DMS114 treated with DMSO at 0.1 percent for 48 hours (cell line): Measurements from ENCODE around the gene HFE.

Experiments used
- DNase-seq: peaks from one replicate; lab custom pipeline; 2025; ENCODE audit not compliant: unreplicated experiment; lab: John Stamatoyannopoulos, UW

Gene HFE

DNA sequence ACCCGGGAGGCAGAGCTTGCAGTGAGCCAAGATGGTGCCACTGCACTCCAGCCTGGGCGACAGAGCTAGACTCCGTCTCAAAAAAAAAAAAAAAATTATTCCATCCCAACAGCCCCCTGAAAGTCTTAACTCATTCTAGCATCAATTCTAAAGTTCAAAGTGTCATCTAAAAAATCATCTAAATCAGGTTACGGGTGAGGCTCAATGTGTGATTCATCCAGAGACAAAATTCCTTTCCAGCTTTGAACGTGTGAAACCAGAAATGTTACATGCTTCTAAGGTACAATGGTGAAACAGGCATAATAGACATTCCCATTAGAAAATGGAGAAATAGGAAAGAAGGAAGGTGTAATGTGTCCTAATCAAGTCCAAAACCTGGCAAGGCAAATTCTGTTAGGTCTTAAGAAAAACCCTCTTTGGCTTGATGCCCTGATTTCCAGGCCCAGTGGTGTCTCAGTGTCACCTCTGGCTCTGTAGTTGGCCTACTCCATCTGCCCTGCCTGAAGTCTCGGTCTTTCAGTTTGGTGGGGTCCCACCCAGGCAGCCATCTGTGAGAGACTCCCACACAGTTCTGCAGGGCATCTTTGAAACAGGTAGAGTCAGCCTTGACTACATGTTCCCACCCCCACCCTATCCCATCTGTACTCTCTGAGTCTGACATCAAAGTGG, 43.5 kb downstream of the HFE start:
- DNase-seq = no peak

DNA sequence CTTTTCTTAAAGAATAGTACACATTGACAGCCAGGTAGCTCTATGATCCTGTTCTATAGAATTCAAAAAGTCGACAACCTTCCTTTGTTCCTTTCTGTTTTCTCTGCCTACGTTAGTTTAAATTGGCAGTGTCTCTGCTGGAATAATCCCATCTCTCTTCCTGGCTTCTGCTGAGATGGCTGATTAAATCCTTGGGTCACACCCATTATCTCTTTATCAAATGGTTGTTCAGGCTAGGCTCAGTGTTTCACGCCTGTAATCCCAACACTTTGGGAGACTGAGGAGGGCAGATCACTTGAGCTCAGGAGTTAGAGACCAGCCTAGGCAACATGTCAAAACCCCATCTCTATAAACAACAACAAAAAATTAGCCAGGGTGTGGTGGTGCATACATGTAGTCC, 44.4 kb downstream of the HFE start:
- no peak for DNase-seq

DNA sequence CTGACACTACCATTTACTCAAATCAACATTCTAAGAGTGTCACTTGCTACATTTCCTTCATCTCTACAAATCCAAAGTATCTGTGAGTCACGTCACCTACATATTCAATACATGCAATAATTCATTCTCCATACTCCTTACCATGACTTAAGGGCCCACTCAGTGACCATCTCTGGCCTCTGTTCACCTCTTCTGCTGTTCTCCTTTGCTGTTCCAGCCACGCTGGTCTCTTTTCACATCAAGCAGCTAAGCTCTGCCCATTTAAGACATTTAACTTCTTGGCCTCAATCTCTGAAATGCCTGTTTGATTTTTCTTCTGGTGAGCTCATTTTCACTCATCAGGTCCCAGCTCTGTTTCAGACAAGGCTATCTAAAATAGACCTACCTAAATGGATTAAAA, 46.5 kb downstream of the HFE start:
- no peak for DNase-seq

DNA sequence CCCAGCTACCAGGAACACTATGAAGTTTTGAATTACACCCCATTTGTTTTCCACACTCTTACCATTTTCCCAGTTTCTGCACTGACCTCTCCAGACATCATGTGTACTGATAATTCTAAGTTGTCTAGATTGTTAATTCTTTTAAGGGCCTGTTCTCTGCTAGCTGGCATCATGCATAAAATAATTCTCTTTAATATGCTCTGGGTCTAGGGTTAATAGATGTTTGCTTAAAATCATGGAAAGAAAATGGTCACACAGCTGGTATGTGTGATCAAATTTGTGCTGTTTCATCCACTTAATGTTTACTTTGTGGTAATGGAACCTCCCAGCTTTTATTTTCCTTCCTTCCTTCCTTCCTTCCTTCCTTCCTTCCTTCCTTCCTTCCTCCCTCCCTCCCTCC, 49.1 kb downstream of the HFE start:
- DNase-seq = no peak

- DNase-seq = no peak
These were observed 53.2 kb downstream of the HFE start for GRCh38 chr6:26140254-26140966.

DNA sequence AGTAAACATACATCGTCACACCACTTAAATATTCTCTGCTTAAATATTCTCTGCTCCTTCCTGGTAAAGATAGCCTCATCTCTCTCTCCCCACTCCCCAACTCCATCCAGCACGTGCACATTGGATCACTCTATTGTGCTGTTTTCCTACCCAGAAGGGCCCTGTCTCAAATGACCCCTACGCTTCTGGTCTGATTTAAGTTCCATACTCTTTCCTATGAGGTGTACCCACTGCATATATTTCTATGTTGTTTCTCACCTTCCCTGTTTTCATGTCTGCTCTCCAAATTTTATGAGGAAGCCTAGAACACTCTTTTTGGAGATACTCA, 53.7 kb downstream of the HFE start:
- no peak for DNase-seq

DNA sequence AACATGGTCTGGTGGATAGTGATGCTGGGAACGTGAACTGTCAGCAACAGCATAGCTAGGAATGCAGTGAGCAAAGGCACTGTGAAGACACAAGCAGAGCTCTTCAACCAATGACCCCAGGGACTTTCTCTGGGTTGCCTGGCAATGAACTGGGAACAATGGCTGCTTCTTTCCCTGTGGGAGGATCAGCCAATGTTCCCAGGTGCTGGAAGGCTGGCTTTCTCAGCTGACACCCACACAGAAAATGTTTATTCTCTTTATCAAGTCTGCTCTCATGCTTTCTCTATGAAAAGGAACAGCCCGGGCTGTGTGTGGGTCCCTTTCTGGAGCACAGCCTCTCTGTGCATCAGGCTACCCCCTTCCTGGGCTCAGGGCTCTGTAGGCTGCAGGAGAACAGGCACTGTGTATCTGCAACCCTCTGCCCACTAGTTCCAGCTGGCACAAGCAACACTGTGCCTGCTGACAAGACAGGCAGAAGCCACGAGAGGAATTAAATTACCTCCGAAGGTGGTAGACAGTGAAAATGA, 54.2 kb downstream of the HFE start:
- DNase-seq = no peak

- DNase-seq = no peak
These were observed 54.8 kb downstream of the HFE start for GRCh38 chr6:26142026-26142425.
